Measurements from ENCODE around the gene EOGT. TPM values are rescaled to one million over a fixed set of nuclear protein-coding genes. Genes with fewer than 3 reads are reported as not detected.

EOGT gene
- total and polyA plus RNA-seq, 2 donors from 2014 or later: 7.2 to 28.1 TPM

GRCh38 chr3:69032142-69032541, 18.7 kb upstream of the EOGT start:
- H3K4me3 ChIP-seq (ENCODE audit: low read length in 3 of 3): no peak overlapping the region
- TF ChIP-seq, protein P1, sequence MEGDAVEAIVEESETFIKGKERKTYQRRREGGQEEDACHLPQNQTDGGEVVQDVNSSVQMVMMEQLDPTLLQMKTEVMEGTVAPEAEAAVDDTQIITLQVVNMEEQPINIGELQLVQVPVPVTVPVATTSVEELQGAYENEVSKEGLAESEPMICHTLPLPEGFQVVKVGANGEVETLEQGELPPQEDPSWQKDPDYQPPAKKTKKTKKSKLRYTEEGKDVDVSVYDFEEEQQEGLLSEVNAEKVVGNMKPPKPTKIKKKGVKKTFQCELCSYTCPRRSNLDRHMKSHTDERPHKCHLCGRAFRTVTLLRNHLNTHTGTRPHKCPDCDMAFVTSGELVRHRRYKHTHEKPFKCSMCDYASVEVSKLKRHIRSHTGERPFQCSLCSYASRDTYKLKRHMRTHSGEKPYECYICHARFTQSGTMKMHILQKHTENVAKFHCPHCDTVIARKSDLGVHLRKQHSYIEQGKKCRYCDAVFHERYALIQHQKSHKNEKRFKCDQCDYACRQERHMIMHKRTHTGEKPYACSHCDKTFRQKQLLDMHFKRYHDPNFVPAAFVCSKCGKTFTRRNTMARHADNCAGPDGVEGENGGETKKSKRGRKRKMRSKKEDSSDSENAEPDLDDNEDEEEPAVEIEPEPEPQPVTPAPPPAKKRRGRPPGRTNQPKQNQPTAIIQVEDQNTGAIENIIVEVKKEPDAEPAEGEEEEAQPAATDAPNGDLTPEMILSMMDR (IDR thresholded peaks at IDR 0.05; ENCODE audit: borderline replicate concordance, extremely low read depth, insufficient read depth): no peak
- no peak overlapping the region for H3K27ac ChIP-seq (ENCODE audit: low read depth in 2 of 2, low read length in 2 of 2)
- DNase-seq: no peak
- H3K9me3 ChIP-seq (ENCODE audit: control insufficient read depth in 2 of 3, insufficient read depth in 1 of 3, low read length in 3 of 3): no peaks in the 10 kb centered on the region
- FAIRE-seq: no peak
- H3K36me3 ChIP-seq (ENCODE audit: control insufficient read depth in 2 of 3, insufficient read depth in 3 of 3, low read length in 3 of 3): peaks cover 12 to 48% (median 18%) of the 10 kb centered on the region in 3 donors
- intact Hi-C loops (cut with DNase I): no loop called here
- no peaks in the 10 kb centered on the region for H3K27me3 ChIP-seq (ENCODE audit: control insufficient read depth, insufficient read depth, low read length)
- no peaks in the 10 kb centered on the region for H3K4me1 ChIP-seq (ENCODE audit: control insufficient read depth in 2 of 3, insufficient read depth in 2 of 3, low read depth in 1 of 3, low read length in 3 of 3)
- no peak overlapping the region for H3K9ac ChIP-seq (ENCODE audit: low read length in 3 of 3)

- no peak overlapping the region for H3K9ac ChIP-seq (ENCODE audit: low read length in 3 of 3)
- no peaks in the 10 kb centered on the region for H3K9me3 ChIP-seq (ENCODE audit: control insufficient read depth in 2 of 3, insufficient read depth in 1 of 3, low read length in 3 of 3)
- H3K27me3 ChIP-seq (ENCODE audit: control insufficient read depth, insufficient read depth, low read length): no peaks in the 10 kb centered on the region
- H3K4me1 ChIP-seq (ENCODE audit: control insufficient read depth in 2 of 3, insufficient read depth in 2 of 3, low read depth in 1 of 3, low read length in 3 of 3): no peaks in the 10 kb centered on the region
- no peak for FAIRE-seq
- no peak overlapping the region for H3K27ac ChIP-seq (ENCODE audit: low read depth in 2 of 2, low read length in 2 of 2)
- DNase-seq: no peak
- H3K4me3 ChIP-seq (ENCODE audit: low read length in 3 of 3): no peak overlapping the region
- TF ChIP-seq, protein P1 (IDR thresholded peaks at IDR 0.05; ENCODE audit: borderline replicate concordance, extremely low read depth, insufficient read depth): no peak
- peaks cover 12 to 48% (median 18%) of the 10 kb centered on the region in 3 donors for H3K36me3 ChIP-seq (ENCODE audit: control insufficient read depth in 2 of 3, insufficient read depth in 3 of 3, low read length in 3 of 3)
- intact Hi-C loops (cut with DNase I): no loop called here
Measured at GRCh38 chr3:69031635-69032034, 18.2 kb upstream of the EOGT start.

DNA sequence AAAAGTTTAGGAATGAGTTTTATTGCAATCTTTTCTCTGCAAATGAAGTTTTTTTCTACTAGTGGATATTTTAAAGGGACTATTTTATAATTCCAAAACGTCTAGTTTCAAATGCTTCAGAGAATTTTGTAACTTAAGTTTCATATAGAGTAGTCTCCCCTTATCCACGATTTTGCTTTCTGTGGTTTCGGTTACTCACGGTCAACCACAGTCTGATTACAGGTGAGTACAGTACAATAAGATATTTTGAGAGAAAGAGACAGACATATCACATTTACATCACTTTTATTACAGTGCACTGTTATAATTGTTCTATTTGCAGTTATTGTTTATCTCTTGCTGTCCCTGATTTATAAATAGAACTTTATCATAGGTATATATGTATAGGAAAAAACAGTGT, 7.4 kb upstream of the EOGT start:
- H3K9ac ChIP-seq (ENCODE audit: low read length in 3 of 3): no peak overlapping the region
- FAIRE-seq (no peak), DNase-seq (no peak)
- intact Hi-C loops (cut with DNase I): no loop called here
- TF ChIP-seq, protein P1 (IDR thresholded peaks at IDR 0.05; ENCODE audit: borderline replicate concordance, extremely low read depth, insufficient read depth): no peak
- H3K36me3 ChIP-seq (ENCODE audit: control insufficient read depth in 2 of 3, insufficient read depth in 3 of 3, low read length in 3 of 3): peaks cover 8 to 15% (median 9%) of the 10 kb centered on the region in 3 donors
- H3K9me3 ChIP-seq (ENCODE audit: control insufficient read depth in 2 of 3, insufficient read depth in 1 of 3, low read length in 3 of 3): no peaks in the 10 kb centered on the region
- H3K27me3 ChIP-seq (ENCODE audit: control insufficient read depth, insufficient read depth, low read length): no peaks in the 10 kb centered on the region
- H3K4me3 ChIP-seq (ENCODE audit: low read length in 3 of 3): no peak overlapping the region
- H3K4me1 ChIP-seq (ENCODE audit: control insufficient read depth in 2 of 3, insufficient read depth in 2 of 3, low read depth in 1 of 3, low read length in 3 of 3): no peaks in the 10 kb centered on the region
- H3K27ac ChIP-seq (ENCODE audit: low read depth in 2 of 2, low read length in 2 of 2): no peak overlapping the region

DNA sequence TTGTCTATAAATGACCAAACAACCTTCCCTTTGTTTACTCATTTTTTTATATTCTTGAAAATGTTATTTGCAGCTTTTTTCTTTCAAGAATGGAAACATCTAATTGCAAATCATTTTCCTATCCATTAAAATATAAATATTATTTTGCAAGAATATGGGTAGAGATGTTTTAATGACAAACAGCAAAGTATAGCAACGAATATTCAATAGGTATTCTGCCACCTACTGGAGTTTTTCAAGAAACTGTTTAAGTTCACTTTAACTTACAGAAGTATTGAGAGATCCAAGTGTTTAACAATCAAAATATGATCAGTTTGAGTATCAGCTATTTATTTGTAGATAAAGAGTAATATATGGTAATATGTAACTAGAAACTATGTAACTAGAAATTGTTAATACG, 6.9 kb upstream of the EOGT start:
- Histone ChIP-seq H3K27me3 (ENCODE audit: control insufficient read depth, insufficient read depth, low read length) (no peaks in the 10 kb centered on the region), H3K4me3 (ENCODE audit: low read length in 3 of 3) (no peak overlapping the region), H3K4me1 (ENCODE audit: control insufficient read depth in 2 of 3, insufficient read depth in 2 of 3, low read depth in 1 of 3, low read length in 3 of 3) (no peaks in the 10 kb centered on the region), H3K9me3 (ENCODE audit: control insufficient read depth in 2 of 3, insufficient read depth in 1 of 3, low read length in 3 of 3) (no peaks in the 10 kb centered on the region), H3K27ac (ENCODE audit: low read depth in 2 of 2, low read length in 2 of 2) (no peak overlapping the region), H3K36me3 (ENCODE audit: control insufficient read depth in 2 of 3, insufficient read depth in 3 of 3, low read length in 3 of 3) (peaks cover 5 to 11% (median 7%) of the 10 kb centered on the region in 3 donors), H3K9ac (ENCODE audit: low read length in 3 of 3) (no peak overlapping the region)
- DNase-seq (no peak), FAIRE-seq (peak; percentile 86)
- TF ChIP-seq, protein P1 (IDR thresholded peaks at IDR 0.05; ENCODE audit: borderline replicate concordance, extremely low read depth, insufficient read depth): no peak
- intact Hi-C loops (cut with DNase I): no loop called here
